Fibroblast of lung (primary cell): ENCODE measurements around the gene PPP1R1A.

ENCODE experiments used
- EZH2 ChIP-seq: IDR thresholded peaks from 2 replicates; pipeline ENCODE4 v1.5.1; 2012; ENCODE audit warnings: low read length, control low read depth, mild to moderate bottlenecking; ENCODE audit errors: missing control alignments
- TF ChIP-seq, protein P1 (sequence below), 2 donors: IDR thresholded peaks in 1 of 2; conservative IDR thresholded peaks in 1 of 2; 1 replicate in 1 of 2; 2 replicates in 1 of 2; pipeline ENCODE4 v1.5.1; 2011 to 2012; ENCODE audit warnings: low read length in 2 of 2, control low read depth in 1 of 2, inconsistent platforms in 1 of 2, low read depth in 1 of 2, mild to moderate bottlenecking in 1 of 2

DNA sequence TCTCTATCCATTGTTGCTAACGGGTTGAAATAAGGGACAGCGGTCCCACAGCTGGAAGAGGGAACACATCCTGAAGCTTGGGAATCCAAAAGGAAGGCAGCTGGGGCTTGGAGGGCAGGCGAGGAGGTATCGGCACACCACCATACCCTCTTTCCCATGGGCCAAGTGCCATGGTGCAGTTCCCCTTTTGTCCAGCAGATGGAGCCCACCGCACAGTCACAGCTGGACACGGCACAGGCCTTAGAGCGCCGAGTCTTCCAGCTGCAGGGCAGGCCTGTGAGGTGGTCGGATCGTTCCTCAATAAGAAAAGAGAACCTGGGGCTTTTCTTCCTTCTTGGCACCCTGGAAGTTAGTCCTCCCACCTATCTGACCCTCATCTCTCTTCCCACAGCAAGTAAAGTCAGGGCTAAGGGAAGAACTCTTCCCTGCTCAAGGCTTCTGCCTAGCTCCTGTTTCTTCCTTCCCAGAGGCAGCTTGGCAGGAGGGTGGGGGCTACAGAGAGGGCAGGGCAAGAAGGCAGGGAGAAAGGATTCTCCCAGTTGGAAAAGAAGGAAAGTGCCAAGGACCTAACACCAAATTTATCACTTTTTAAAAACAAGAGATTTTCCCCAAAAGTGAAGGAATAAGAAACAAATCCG lies 8.6 kb downstream of the PPP1R1A start:
- TF ChIP-seq, protein P1, sequence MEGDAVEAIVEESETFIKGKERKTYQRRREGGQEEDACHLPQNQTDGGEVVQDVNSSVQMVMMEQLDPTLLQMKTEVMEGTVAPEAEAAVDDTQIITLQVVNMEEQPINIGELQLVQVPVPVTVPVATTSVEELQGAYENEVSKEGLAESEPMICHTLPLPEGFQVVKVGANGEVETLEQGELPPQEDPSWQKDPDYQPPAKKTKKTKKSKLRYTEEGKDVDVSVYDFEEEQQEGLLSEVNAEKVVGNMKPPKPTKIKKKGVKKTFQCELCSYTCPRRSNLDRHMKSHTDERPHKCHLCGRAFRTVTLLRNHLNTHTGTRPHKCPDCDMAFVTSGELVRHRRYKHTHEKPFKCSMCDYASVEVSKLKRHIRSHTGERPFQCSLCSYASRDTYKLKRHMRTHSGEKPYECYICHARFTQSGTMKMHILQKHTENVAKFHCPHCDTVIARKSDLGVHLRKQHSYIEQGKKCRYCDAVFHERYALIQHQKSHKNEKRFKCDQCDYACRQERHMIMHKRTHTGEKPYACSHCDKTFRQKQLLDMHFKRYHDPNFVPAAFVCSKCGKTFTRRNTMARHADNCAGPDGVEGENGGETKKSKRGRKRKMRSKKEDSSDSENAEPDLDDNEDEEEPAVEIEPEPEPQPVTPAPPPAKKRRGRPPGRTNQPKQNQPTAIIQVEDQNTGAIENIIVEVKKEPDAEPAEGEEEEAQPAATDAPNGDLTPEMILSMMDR (conservative IDR thresholded peaks at IDR 0.05 in 1 of 2, IDR thresholded peaks at IDR 0.05 in 1 of 2; ENCODE audit: low read depth in 1 of 2, low read length in 2 of 2): peak; percentile 99
- TF ChIP-seq EZH2: no peak
